ENCODE data around the gene CDC42SE2.
"Not testable (repeated sequence)": the region's sequence is repeated elsewhere in the genome, so short reads cannot be mapped to it uniquely, and the experiment has no call there.

Gene CDC42SE2

GRCh38 chr5:131338051-131338453 is 74.2 kb downstream of the CDC42SE2 start:
- Histone ChIP-seq H3K4me1 (ENCODE audit: control insufficient read depth, insufficient read depth, low read length) (no peaks in the 10 kb centered on the region), H3K9ac (ENCODE audit: low read length) (no peak overlapping the region), H3K27ac (ENCODE audit: low read depth, low read length) (no peak overlapping the region), H3K4me3 (ENCODE audit: low read length) (no peak overlapping the region), H3K27me3 (ENCODE audit: control insufficient read depth, insufficient read depth, low read length) (no peaks in the 10 kb centered on the region), H3K36me3 (ENCODE audit: control insufficient read depth, insufficient read depth, low read length) (no peaks in the 10 kb centered on the region)

- H3K4me3 ChIP-seq (ENCODE audit: low read length); H3K27ac ChIP-seq (ENCODE audit: low read depth, low read length); H3K36me3 ChIP-seq (ENCODE audit: control insufficient read depth, insufficient read depth, low read length); H3K4me1 ChIP-seq (ENCODE audit: control insufficient read depth, insufficient read depth, low read length); H3K9ac ChIP-seq (ENCODE audit: low read length); H3K27me3 ChIP-seq (ENCODE audit: control insufficient read depth, insufficient read depth, low read length): not testable (repeated sequence)
Measured at GRCh38 chr5:131344288-131344687, 80.4 kb downstream of the CDC42SE2 start.

GRCh38 chr5:131346204-131346603 is 82.4 kb downstream of the CDC42SE2 start:
- H3K4me3 ChIP-seq (ENCODE audit: low read length); H3K9ac ChIP-seq (ENCODE audit: low read length); H3K4me1 ChIP-seq (ENCODE audit: control insufficient read depth, insufficient read depth, low read length); H3K27me3 ChIP-seq (ENCODE audit: control insufficient read depth, insufficient read depth, low read length); H3K36me3 ChIP-seq (ENCODE audit: control insufficient read depth, insufficient read depth, low read length); H3K27ac ChIP-seq (ENCODE audit: low read depth, low read length): not testable (repeated sequence)

GRCh38 chr5:131353991-131354390 is 90.1 kb downstream of the CDC42SE2 start:
- H3K9ac ChIP-seq (ENCODE audit: low read length) = no peak overlapping the region
- H3K27ac ChIP-seq (ENCODE audit: low read depth, low read length) = no peak overlapping the region
- H3K27me3 ChIP-seq (ENCODE audit: control insufficient read depth, insufficient read depth, low read length) = no peaks in the 10 kb centered on the region
- H3K36me3 ChIP-seq (ENCODE audit: control insufficient read depth, insufficient read depth, low read length) = no peaks in the 10 kb centered on the region
- H3K4me3 ChIP-seq (ENCODE audit: low read length) = no peak overlapping the region
- H3K4me1 ChIP-seq (ENCODE audit: control insufficient read depth, insufficient read depth, low read length) = peaks cover 3% of the 10 kb centered on the region

- peaks cover 3% of the 10 kb centered on the region for H3K4me1 ChIP-seq (ENCODE audit: control insufficient read depth, insufficient read depth, low read length)
- H3K27me3 ChIP-seq (ENCODE audit: control insufficient read depth, insufficient read depth, low read length) = no peaks in the 10 kb centered on the region
- H3K27ac ChIP-seq (ENCODE audit: low read depth, low read length) = no peak overlapping the region
Measured at GRCh38 chr5:131355971-131356528, 92.2 kb downstream of the CDC42SE2 start.

GRCh38 chr5:131356619-131357018 is 92.8 kb downstream of the CDC42SE2 start:
- no peak overlapping the region for H3K9ac ChIP-seq (ENCODE audit: low read length)
- no peak overlapping the region for H3K4me3 ChIP-seq (ENCODE audit: low read length)
- no peak overlapping the region for H3K27ac ChIP-seq (ENCODE audit: low read depth, low read length)
- H3K36me3 ChIP-seq (ENCODE audit: control insufficient read depth, insufficient read depth, low read length) = peaks cover 5% of the 10 kb centered on the region
- H3K27me3 ChIP-seq (ENCODE audit: control insufficient read depth, insufficient read depth, low read length) = no peaks in the 10 kb centered on the region
- H3K4me1 ChIP-seq (ENCODE audit: control insufficient read depth, insufficient read depth, low read length) = peaks cover 3% of the 10 kb centered on the region

More at GRCh38 chr5:131355971-131356528, 92.2 kb downstream of the CDC42SE2 start:
- peaks cover 5% of the 10 kb centered on the region for H3K36me3 ChIP-seq (ENCODE audit: control insufficient read depth, insufficient read depth, low read length)
- H3K9ac ChIP-seq (ENCODE audit: low read length) = no peak overlapping the region
- no peak overlapping the region for H3K4me3 ChIP-seq (ENCODE audit: low read length)

GRCh38 chr5:131357739-131358561 is 94.1 kb downstream of the CDC42SE2 start:
- H3K27me3 ChIP-seq (ENCODE audit: control insufficient read depth, insufficient read depth, low read length) = no peaks in the 10 kb centered on the region
- H3K27ac ChIP-seq (ENCODE audit: low read depth, low read length) = no peak overlapping the region
- peaks cover 3% of the 10 kb centered on the region for H3K4me1 ChIP-seq (ENCODE audit: control insufficient read depth, insufficient read depth, low read length)
- H3K36me3 ChIP-seq (ENCODE audit: control insufficient read depth, insufficient read depth, low read length) = peaks cover 5% of the 10 kb centered on the region
- no peak overlapping the region for H3K9ac ChIP-seq (ENCODE audit: low read length)
- H3K4me3 ChIP-seq (ENCODE audit: low read length) = no peak overlapping the region

GRCh38 chr5:131361677-131362315 is 97.9 kb downstream of the CDC42SE2 start:
- H3K9ac ChIP-seq (ENCODE audit: low read length) = no peak overlapping the region
- peaks cover 5% of the 10 kb centered on the region for H3K36me3 ChIP-seq (ENCODE audit: control insufficient read depth, insufficient read depth, low read length)
- H3K4me3 ChIP-seq (ENCODE audit: low read length) = no peak overlapping the region
- H3K27ac ChIP-seq (ENCODE audit: low read depth, low read length) = no peak overlapping the region
- H3K27me3 ChIP-seq (ENCODE audit: control insufficient read depth, insufficient read depth, low read length) = no peaks in the 10 kb centered on the region
- H3K4me1 ChIP-seq (ENCODE audit: control insufficient read depth, insufficient read depth, low read length) = no peaks in the 10 kb centered on the region

- peaks cover 5% of the 10 kb centered on the region for H3K36me3 ChIP-seq (ENCODE audit: control insufficient read depth, insufficient read depth, low read length)
- no peaks in the 10 kb centered on the region for H3K4me1 ChIP-seq (ENCODE audit: control insufficient read depth, insufficient read depth, low read length)
- no peaks in the 10 kb centered on the region for H3K27me3 ChIP-seq (ENCODE audit: control insufficient read depth, insufficient read depth, low read length)
- H3K9ac ChIP-seq (ENCODE audit: low read length) = no peak overlapping the region
- H3K27ac ChIP-seq (ENCODE audit: low read depth, low read length) = no peak overlapping the region
- H3K4me3 ChIP-seq (ENCODE audit: low read length) = no peak overlapping the region
Measured at GRCh38 chr5:131363811-131364506, 100.1 kb downstream of the CDC42SE2 start.

GRCh38 chr5:131364507-131365050 is 100.7 kb downstream of the CDC42SE2 start:
- H3K36me3 ChIP-seq (ENCODE audit: control insufficient read depth, insufficient read depth, low read length) = peaks cover 3% of the 10 kb centered on the region
- no peaks in the 10 kb centered on the region for H3K4me1 ChIP-seq (ENCODE audit: control insufficient read depth, insufficient read depth, low read length)
- H3K27ac ChIP-seq (ENCODE audit: low read depth, low read length) = no peak overlapping the region
- H3K9ac ChIP-seq (ENCODE audit: low read length) = no peak overlapping the region
- no peaks in the 10 kb centered on the region for H3K27me3 ChIP-seq (ENCODE audit: control insufficient read depth, insufficient read depth, low read length)
- no peak overlapping the region for H3K4me3 ChIP-seq (ENCODE audit: low read length)

- Histone ChIP-seq H3K4me1 (ENCODE audit: control insufficient read depth, insufficient read depth, low read length) (no peaks in the 10 kb centered on the region), H3K9ac (ENCODE audit: low read length) (no peak overlapping the region), H3K27ac (ENCODE audit: low read depth, low read length) (no peak overlapping the region), H3K27me3 (ENCODE audit: control insufficient read depth, insufficient read depth, low read length) (no peaks in the 10 kb centered on the region), H3K36me3 (ENCODE audit: control insufficient read depth, insufficient read depth, low read length) (no peaks in the 10 kb centered on the region), H3K4me3 (ENCODE audit: low read length) (no peak overlapping the region)
Measured at GRCh38 chr5:131366428-131366827, 102.6 kb downstream of the CDC42SE2 start.

GRCh38 chr5:131367219-131367860 is 103.5 kb downstream of the CDC42SE2 start:
- H3K27ac ChIP-seq (ENCODE audit: low read depth, low read length) = no peak overlapping the region
- H3K36me3 ChIP-seq (ENCODE audit: control insufficient read depth, insufficient read depth, low read length) = no peaks in the 10 kb centered on the region
- no peak overlapping the region for H3K4me3 ChIP-seq (ENCODE audit: low read length)
- H3K27me3 ChIP-seq (ENCODE audit: control insufficient read depth, insufficient read depth, low read length) = no peaks in the 10 kb centered on the region
- no peaks in the 10 kb centered on the region for H3K4me1 ChIP-seq (ENCODE audit: control insufficient read depth, insufficient read depth, low read length)
- H3K9ac ChIP-seq (ENCODE audit: low read length) = no peak overlapping the region
